HG03280 (cell line): Measurements from ENCODE around the gene PPP4R2.

Experiments used
- ATAC-seq: cut with Tn5 transposase; IDR thresholded peaks from one replicate; pipeline ENCODE4 v1.9.1; 2021; ENCODE audit warnings: mild to moderate bottlenecking, moderate library complexity; ENCODE audit not compliant: unreplicated experiment

The PPP4R2 gene

DNA sequence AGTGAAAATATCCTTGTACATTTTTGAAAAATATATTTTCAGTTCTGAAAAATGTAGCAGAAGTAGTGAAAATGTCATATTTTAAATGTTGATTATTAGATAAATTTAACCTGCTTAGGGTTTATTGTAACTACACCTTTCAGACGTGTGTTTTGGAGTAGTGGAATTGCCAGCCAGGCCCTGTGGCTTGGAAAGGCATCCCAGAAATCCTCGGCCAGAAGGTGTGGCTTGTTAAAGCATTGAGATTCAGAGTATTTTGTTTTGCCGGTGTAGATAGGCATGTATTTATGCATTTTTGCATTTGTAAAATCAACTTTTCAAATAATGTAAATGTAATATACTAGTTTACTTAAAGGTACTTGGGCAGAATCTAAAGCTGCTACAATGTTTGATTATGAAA, 71.8 kb downstream of the PPP4R2 start:
- no peak for ATAC-seq

DNA sequence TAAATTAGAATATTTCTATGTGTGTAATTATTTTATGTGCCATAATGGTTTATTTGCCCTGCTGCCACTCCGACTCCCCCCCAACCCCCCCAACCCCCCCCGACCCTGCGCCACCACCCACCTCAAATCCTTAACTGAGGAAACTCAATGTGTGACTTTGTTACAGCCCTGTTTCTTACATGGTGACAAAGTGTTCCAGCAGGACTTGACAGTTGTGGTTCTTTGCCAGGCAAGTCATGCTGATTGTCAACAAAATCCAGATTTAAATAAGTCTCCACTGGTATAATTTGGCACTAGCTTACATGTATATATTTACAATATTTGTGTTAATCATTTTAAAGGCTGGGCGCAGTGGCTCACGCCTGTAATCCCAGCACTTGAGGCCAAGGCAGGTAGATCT, 72.6 kb downstream of the PPP4R2 start:
- no peak for ATAC-seq

DNA sequence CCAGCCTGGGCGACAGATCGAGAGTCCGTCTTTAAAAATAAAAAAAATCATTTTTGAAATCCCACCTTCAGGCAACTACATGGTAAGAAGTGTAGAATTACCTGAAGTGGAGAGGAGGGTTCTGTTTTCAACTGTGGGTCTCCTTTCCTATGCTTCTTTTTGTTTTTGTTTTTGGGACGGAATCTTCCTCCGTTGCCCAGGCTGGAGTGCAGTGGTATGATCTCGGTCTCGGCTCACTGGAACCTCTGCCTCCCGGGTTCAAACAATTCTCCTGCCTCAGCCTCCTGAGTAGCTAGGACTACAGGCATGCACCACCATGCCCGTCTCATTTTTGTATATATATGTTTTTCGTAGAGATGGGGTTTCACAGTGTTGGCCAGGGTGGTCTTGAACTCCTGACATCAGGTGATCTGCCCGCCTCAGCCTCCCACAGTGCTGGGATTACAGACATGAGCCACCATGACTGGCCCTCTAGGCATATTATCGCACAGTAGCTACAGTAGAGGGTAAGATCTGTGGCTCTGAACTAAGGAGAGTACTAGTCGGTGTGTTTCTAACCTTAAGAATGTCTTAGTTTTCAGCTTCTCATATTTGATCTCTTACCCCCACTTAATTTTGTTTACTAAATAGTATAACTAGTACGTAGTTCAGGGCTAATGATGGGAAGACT, 73.3 kb downstream of the PPP4R2 start:
- no peak for ATAC-seq

DNA sequence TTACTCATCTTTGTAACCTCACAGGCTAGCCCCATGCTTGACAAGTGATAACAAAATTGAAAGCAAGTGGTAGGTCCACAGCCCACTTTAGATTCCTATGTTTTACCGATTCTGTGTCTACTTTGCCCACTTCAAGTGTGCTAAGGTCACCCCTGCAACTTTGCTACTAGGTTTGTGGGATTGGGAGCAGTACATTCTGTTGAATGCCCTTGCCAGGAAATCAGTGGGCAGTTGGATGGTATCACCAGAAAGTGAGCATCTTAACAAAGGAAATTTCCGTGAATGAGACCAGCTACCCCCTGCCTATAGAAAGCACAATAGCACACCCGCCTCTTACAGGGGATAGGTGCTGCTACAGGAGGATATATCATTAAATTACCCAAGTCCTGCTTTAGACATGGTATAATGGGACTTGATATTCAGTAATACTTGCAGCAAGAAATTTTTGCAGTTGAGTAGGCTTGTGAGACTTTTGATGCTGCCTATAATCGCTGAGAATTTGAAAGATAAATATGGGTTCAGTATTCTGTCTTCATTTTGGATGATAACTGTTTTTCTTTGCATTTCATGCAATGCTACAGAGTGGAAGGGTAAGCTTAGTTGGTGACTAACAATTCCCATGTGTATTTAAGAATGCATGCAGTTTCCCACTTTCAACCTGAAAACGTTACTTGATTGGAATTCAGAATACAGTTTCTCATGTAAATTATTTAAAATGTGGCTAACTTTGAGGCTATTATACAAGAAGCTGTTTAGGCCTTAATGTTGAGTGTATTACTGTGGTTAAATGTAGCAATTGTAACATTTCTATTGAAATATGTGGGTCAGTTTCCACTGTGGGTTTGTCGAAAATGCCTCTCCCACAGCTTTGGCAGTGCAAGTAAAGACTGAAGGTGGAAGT, 74.3 kb downstream of the PPP4R2 start:
- no peak for ATAC-seq

DNA sequence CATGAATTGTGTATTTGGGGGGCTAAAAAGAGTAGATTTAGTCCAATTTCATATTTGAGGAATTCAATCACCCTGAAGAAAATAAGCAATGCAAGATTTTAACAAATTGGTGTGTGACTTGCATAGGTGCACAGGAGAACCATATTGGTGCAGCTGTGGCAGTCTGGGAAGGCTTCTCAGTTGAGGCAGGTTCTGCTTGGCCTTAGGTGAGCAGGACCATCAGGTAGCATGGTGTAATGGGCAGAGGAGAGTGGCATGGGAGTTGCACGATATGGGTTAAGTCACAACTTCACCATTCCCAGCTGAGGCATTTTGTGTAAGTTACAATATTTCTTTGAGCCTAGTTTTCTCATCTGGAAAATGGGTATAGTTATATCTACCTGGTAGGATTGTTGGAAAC, 75.3 kb downstream of the PPP4R2 start:
- ATAC-seq = no peak

DNA sequence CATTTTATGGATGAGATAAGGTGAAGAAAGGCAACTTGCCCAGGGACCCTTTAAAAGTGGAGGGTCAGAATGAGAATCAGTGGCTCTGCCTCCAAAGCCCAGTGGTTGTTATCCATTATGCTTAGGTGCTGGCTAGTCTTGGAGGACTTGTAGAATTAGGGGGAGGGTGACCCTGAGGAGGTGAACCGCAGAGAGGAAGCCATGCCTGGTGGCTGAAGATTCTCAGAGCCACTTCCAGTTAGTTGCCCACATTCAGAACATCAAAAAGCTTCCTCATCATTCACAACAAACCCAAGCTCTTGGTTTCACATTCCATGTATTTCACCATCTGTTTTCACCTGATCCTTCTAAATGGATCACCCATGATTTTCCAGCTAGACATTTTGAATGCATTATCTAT, 76.0 kb downstream of the PPP4R2 start:
- no peak for ATAC-seq

DNA sequence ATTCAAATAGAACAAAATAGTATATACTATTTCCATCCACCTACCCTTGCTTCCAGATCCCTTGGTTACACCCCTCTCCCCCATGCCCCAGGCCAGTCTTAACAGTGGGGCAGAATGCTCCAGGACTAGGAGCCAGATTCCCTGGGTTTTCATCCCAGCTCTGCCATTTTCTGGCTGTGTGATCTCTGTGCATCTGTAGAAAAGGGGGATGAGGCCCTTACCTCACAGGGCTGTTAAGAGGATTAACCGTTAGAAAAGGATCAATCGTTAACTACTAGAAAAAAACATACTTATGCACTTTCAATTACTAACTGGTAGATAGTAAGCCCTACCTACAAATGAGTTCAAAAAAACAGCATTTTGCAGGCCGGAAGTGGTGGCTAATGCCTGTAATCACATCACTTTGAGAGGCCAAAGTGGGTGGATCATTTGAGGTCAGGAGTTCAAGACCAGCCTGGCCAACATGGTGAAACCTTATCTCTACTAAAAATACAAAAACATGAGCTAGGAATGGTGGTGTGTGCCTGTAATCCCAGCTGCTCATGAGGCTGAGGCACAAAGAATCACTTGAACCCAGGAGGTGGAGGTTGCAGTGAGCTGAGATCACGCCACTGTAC, 76.6 kb downstream of the PPP4R2 start:
- no peak for ATAC-seq

DNA sequence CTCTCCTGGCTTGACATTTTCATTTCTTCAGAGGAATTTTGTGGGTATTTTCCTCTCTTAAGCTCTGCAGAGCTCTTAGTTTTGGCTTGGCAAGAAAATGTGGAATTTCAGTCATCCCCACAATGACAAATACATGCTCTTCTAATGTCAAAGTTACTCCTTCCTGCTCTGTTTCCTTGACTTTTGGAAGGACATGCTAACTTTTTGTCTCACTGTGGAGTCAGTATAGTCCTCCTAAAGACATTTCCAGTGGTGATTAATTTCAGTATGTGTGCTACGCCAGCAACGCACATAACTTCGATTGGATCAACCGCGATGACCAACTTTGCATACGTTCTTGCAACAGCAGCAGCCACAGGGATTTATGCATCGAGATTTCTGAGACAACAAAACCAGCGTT, 78.2 kb downstream of the PPP4R2 start:
- ATAC-seq = no peak

DNA sequence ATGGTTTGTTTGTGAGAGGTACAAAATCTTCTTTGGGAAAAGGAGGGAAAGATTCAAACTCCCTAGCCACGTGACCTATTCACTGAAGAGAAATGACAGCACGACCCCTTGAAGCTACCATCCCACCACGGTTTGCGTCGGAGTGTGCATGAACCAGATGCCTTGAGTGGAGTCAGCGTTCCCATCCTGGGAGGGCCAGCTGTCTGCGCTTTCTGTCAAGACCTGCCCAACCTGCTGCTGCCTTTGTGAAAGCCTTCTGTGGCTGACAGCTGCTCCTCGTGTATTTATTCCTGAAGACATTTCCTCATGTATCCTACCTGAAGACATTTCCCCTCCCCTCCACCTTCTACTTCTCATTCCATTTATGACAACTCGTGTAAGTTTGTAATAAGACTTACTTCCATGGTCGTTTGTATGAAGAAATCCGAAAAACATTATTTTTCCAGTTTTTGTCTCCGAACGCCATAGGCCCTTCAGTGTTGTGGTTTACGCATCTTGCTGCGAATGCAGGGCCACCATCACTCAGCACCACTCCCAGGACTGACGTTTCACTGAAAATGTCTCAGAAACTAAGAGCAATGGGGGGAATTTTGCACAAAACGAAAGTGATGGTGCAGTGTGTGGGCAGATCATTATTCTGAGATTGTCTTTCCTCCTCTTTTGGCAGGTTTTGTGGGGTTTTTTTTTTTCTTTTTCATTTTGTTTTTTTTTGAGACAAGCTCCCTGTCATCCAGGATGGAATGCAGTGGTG, 83.8 kb downstream of the PPP4R2 start:
- no peak for ATAC-seq

DNA sequence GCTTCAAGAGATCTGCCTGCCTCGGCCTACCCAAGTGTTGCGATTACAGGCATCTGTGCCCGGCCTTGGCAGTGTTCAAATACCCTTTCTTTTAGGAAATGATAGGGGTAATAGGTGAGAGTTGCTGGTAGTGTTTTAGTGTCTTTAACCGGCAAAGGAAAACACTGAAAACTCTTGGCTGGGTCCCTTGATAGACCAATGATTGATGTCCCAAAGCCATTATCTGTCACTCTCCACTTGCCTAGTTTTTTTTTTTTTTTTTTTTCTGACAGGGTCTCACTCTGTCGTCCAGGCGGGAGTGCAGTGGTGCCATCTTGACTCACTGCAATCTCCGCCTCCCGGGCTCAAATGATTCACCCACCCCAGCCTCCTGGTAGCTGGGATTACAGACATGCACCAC, 84.5 kb downstream of the PPP4R2 start:
- ATAC-seq = no peak

DNA sequence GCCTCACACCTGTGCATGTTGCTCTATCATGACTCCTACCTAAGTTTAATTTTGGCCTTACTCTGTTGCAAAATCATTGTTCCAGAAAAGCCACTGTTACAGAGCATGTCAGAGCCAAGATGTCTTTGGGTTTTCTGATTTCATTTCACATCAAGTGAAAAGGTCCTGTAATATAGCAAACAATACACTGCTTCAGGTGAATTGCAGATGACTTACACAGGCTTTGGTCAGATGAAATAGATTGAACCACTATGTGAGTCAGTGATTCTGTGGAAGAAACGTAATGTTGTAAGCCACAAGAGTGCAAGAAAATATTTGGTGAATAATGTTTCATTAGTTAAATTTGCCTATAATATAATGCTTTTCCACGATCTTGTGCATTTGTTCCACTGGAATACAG, 87.6 kb downstream of the PPP4R2 start:
- ATAC-seq = no peak

DNA sequence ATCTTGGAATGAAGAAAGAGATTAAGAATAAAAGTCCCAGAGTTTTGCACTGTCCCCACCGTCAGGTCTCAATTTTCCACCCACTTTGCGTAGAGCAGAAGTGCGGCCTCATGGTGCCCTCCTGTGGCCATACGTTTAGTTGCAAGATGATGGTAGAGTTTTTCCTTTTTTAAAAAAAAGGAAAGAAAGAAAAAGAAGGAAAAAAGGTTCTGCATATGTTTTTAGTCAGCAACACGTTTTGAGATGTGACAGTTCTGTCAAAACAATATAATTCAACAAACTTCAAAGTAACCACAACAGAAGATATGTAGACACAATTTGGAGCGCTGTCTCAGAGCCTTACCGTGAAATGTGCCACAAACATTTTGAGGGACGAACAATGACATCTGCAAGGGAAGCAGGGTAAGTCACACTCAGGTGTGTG, 89.5 kb downstream of the PPP4R2 start:
- ATAC-seq = no peak

DNA sequence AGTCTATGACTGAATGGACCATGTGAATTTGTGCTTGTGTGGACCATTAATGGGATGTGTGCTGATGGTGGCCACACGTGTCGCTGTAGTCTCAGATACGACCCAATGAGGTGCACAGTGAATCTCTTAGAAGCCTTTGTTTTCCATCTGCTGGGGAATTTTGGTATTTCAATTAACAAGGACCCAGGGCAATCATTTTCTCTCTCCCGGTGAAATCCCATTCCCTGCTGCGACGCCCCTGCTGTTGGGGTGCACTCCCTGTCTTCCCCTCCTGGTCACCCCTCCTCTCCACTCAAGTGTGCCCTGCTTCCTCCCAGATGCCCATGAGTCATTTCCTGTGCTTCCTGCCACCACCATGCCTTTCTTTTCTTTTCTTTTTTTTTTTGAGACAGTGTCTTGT, 97.5 kb downstream of the PPP4R2 start:
- ATAC-seq = no peak

DNA sequence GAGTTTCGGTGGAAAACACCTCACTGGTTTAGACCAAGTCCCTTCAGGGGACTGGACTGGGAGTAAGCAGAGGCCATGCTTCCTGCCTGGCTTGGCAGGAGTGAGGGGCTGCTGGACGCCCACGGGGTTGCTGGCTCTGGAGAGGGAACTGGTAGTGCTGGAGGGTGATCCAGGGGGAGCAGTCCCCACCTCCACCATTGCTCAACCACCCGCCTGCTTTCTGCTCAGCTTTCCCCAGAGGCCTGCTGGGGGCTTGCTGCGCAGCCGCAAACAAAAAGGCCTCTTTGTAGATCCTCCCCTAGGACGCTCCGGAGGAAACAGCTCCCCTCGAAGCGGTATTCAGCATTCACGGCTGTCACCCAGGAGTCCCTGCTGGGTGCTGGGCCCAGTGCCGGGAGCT, 98.3 kb downstream of the PPP4R2 start:
- ATAC-seq = no peak

DNA sequence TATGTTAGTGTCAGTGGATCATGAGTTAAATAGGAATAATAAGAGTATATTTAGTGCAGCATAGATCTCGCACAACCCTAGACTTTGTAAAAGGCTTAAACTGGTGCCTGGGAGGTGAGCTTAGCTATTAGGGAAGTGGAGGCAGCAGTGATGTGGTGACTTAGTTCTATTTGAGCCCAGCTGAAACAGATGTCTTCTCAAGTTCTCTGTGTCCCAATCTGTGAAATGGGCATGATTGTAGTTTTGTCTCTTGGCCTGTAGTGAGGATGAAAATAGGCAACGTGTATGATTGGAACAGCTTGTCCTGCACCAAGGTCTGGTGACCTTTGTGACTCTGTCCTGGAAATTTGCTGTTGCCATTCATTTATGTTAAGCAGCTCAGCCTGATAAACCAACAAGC, 99.6 kb downstream of the PPP4R2 start:
- ATAC-seq = no peak

DNA sequence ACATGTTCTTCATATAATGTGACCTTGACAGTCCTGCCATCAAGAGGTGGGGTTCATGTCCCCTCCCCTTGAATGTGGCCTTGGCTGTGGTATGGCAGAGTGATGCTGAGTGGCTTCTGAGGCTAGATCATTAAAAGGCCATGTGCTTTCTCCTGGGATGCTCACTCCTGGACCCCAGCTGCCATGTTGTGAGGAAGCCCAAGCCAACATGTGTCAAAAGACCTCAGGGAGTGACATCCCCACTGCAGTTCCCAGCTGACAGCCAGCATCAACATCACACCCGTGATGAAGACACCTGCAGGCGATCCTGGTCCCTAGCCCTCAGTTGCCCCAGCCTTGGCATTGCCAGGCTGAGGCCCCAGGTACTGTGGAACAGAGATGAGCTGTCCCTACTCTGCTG, 101.4 kb downstream of the PPP4R2 start:
- ATAC-seq = no peak

DNA sequence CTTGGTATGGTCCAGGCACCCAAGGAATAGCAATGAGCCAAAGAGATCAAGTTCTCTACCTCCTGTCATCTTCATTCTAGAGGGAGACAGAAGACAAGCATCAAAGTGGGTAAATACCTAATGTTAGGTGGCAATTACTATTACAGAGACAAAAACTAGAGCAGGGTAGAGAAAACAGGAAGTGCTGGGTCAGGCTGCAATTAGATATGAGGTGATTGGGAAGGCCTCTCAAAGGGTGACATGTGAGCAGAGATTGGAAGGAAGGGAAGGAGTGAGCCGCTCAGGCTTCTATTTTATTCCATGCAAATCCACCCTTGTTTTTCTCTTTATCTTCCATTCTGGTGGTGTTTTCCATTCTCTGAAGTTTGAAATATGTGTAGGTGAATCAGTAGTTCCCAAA, 102.3 kb downstream of the PPP4R2 start:
- ATAC-seq = no peak

DNA sequence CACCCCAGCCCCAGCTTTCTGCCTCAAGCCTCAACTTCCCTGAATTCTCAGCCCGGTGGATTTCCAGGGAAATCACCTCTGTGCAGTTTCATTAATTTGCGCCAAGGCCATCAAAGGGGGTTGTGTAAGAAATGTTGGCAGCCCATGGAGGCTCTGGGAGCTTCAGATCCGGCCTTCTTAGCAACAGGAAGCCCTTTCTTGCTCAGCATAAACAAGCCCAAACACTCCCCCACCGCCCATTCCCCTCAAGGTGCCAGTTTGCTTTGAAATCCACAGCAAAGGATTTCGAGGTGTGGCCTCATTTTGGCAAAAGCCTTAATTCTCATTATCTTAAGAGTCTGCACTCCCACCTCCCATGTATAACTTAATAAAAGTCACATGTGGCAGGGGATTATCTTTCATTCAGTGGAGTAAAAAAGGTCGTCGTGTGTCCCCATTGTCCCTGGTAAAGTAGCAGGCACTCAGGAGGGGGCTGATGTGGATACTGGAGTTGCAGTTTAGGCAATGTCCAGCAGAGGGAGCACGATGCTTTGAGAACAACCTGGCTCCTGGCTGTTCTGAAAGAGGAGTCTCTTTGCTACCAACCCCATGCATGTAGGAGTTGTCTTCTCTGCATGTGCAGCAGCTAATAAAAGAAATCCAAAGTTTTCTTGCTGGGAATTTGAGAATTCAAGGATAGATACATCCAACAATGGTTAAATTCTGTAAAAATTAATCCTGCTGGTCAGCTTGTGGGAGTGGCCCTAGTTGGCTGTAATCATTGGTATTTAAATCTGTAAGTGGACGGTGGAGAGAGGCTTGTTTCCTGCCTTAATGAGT, 104.3 kb downstream of the PPP4R2 start:
- peak; percentile 82 for ATAC-seq

DNA sequence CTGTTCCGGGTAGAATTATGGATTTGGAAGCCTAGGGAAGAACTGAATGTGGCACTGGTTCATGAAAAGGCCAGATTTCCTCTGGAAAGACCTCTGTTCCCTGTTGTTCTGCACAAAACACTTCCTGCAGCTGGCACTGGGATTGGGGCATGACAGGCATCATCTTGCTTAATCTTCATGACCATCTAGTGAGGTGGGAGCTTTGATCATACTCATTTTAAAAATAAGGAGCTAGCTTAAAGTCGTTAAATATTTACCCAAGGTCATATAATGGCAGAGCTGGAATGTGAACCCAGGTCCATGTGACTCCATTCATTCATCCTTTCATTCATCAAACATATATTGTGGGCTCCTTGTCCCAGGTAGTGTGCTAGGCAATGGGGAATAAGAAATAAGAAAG, 105.3 kb downstream of the PPP4R2 start:
- ATAC-seq = no peak

DNA sequence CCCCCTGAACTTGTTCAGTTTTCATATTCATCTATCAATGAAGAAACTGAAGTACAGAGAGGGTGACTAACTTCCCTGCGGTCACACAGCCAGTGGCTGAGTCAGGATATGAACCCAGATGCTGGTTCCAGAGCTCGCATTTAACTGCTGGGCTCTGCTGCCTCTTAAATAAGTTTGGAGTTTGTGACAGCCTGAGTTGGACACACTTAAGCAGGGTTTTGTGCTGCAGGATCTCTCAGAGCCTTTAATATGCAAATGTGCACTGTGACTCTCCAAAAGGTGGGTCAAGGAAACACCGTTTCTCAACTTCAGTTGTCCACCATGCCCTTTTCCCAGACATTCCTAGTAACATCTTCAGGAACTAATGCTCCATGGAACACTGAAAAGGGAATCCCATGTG, 110.6 kb downstream of the PPP4R2 start:
- no peak for ATAC-seq
